ENCODE results near the gene ARHGAP15.

DNA sequence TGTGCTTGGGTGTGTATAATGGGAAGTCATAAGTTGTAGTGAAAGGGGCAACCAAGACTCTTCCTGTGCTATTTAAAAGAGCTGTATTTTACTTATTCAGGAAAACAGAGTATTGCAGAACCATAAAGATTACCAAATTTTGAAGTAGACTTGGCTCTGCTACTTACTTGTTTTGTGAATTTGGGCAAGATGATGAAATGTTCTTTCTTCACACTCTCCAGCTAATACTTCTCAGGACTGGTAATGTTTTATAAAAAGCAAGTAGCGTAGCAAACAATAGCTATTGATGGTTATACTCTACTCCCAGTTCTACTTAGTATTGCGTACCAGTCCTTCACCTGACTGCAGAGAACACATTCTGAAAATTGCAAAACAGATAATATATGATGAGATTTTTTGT, 374.1 kb downstream of the ARHGAP15 start:
- TF ChIP-seq FOSL1 (IDR thresholded peaks at IDR 0.05; ENCODE audit: low read depth) (no peak), RAD21 (IDR thresholded peaks at IDR 0.05; ENCODE audit: low read depth) (no peak)
- TF ChIP-seq, protein P1, sequence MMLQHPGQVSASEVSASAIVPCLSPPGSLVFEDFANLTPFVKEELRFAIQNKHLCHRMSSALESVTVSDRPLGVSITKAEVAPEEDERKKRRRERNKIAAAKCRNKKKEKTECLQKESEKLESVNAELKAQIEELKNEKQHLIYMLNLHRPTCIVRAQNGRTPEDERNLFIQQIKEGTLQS (IDR thresholded peaks at IDR 0.05): no peak
